ENCODE data around the gene ZDHHC11B. TPM values are rescaled to one million over a fixed set of nuclear protein-coding genes. Genes with fewer than 3 reads are reported as not detected.

The ZDHHC11B gene
- total and polyA plus RNA-seq, 2 of the 13 experiments (the other 11 are each of a cell fraction or from before 2014, with no cell fraction given) = 0.11 to 0.12 TPM

GRCh38 chr5:672329-673160 lies 112.0 kb downstream of the ZDHHC11B start (continued):
- no peak for TF ChIP-seq ELK4 (CRISPR knock-in tag; IDR thresholded peaks at IDR 0.05; ENCODE audit: borderline replicate concordance)
- TF ChIP-seq FOXK1 (CRISPR knock-in tag; IDR thresholded peaks at IDR 0.05; ENCODE audit: borderline replicate concordance, low read depth) = no peak
- TF ChIP-seq ZNF326 (CRISPR knock-in tag; IDR thresholded peaks at IDR 0.05; ENCODE audit: borderline replicate concordance) = peak; percentile 11; the same call in 1 of the 2 replicates
- TF ChIP-seq ZNF280B (CRISPR knock-in tag; IDR thresholded peaks at IDR 0.05; ENCODE audit: borderline replicate concordance) = no peak
- TF ChIP-seq ZNF224 (CRISPR knock-in tag; IDR thresholded peaks at IDR 0.05) = no peak
- no peak for TF ChIP-seq IKZF4 (CRISPR knock-in tag; IDR thresholded peaks at IDR 0.05; ENCODE audit: borderline replicate concordance, low read depth, not compliant biosample characterization)
- TF ChIP-seq ZNF724P (CRISPR knock-in tag; IDR thresholded peaks at IDR 0.05; ENCODE audit: borderline replicate concordance) = no peak
- TF ChIP-seq ZBTB34 (CRISPR knock-in tag; IDR thresholded peaks at IDR 0.05) = no peak
- TF ChIP-seq BCLAF1 (IDR thresholded peaks at IDR 0.05) = no peak
- TF ChIP-seq TBX2 (CRISPR knock-in tag; IDR thresholded peaks at IDR 0.05; ENCODE audit: borderline replicate concordance) = no peak
- no peak for TF ChIP-seq TCF7L2 (IDR thresholded peaks at IDR 0.05; ENCODE audit: low read depth, low read length)
- TF ChIP-seq TP53 (CRISPR knock-in tag; conservative IDR thresholded peaks at IDR 0.05) = no peak
- TF ChIP-seq AGO1 (IDR thresholded peaks at IDR 0.05; ENCODE audit: low read depth, low read length, poor library complexity, severe bottlenecking) = peak; percentile 93
- no peak for TF ChIP-seq IRF9 (CRISPR knock-in tag; IDR thresholded peaks at IDR 0.05; ENCODE audit: borderline replicate concordance)
- TF ChIP-seq ZNF549 (CRISPR knock-in tag; IDR thresholded peaks at IDR 0.05) = no peak
- no peak for TF ChIP-seq ZNF704 (CRISPR knock-in tag; IDR thresholded peaks at IDR 0.05; ENCODE audit: borderline replicate concordance)
- no peak for TF ChIP-seq ZNF660 (CRISPR knock-in tag; IDR thresholded peaks at IDR 0.05; ENCODE audit: borderline replicate concordance, low read depth)
- no peak for TF ChIP-seq HNRNPK (IDR thresholded peaks at IDR 0.05; ENCODE audit: low read depth, low read length, poor library complexity, severe bottlenecking)
